ENCODE data around the gene CAMKK2.
"Not testable (repeated sequence)": the region's sequence is repeated elsewhere in the genome, so short reads cannot be mapped to it uniquely, and the experiment has no call there.

Gene CAMKK2

DNA sequence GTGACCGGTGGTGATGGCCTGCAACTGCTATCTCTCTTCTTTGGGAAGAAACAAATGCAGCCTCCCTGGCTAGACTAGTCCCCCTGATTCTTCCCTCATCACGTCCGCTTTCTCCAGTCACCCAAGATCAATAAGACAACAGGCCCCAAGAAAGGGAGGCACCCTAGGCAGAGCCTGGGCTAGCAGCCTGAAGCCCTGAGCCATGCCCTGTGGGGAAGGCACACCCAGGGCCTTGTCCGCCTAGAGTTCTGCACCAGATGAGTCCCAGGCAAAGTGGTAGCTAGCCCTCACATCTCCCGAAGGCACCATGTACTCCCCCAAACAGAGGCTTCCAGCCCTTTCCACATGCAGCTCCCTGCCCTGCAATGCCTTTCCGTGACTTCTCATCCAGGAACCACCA is 35.1 kb downstream of the CAMKK2 start:
- ChIA-PET CTCF (no interaction called here), POLR2A (no interaction called here)
- DNase-seq (ENCODE audit: extremely low spot score): no peak
- TF ChIP-seq ELF4 (IDR thresholded peaks at IDR 0.05) (no peak), FOXM1 (IDR thresholded peaks at IDR 0.05; ENCODE audit: borderline replicate concordance) (no peak), FOXA1 (IDR thresholded peaks at IDR 0.05) (no peak), SP1 (IDR thresholded peaks at IDR 0.05) (no peak), FOXK2 (IDR thresholded peaks at IDR 0.05) (no peak), ZNF384 (IDR thresholded peaks at IDR 0.05) (no peak), NFRKB (IDR thresholded peaks at IDR 0.05) (no peak), BHLHE40 (IDR thresholded peaks at IDR 0.05; ENCODE audit: borderline replicate concordance) (no peak), L3MBTL2 (conservative IDR thresholded peaks at IDR 0.05) (no peak), ARNT (IDR thresholded peaks at IDR 0.05) (no peak)

DNA sequence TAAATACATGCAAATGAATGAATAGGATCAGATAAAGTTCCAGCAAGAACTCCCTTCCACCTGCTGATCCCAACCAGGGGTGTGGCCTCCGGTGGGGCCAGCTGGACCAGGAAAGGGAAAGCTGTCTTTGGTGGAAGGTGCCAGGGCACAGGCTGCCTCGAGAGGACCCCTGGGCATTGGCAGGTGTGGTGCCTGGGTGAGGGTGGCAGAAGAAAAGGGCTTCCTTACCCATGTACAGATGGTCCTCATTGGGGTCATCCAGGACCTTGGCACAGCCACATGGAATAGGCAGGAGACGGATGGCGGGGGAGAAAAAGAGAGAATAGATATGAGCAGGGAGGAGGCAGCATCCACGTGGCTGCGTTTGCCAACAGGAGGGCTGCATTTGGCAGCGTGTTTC is 36.4 kb downstream of the CAMKK2 start:
- TF ChIP-seq CTBP1 (IDR thresholded peaks at IDR 0.05; ENCODE audit: borderline replicate concordance): no peak
- no peak for TF ChIP-seq ARNT (IDR thresholded peaks at IDR 0.05)
- TF ChIP-seq LEF1 (IDR thresholded peaks at IDR 0.05; ENCODE audit: borderline replicate concordance): no peak
- no peak for TF ChIP-seq L3MBTL2 (conservative IDR thresholded peaks at IDR 0.05)
- TF ChIP-seq BHLHE40 (IDR thresholded peaks at IDR 0.05; ENCODE audit: borderline replicate concordance): no peak
- TF ChIP-seq ELF4 (IDR thresholded peaks at IDR 0.05): no peak
- no peak for TF ChIP-seq SUZ12 (IDR thresholded peaks at IDR 0.05)
- no peak for TF ChIP-seq HDGF (IDR thresholded peaks at IDR 0.05; ENCODE audit: borderline replicate concordance)
- TF ChIP-seq ZNF384 (IDR thresholded peaks at IDR 0.05): no peak
- TF ChIP-seq, protein P1, sequence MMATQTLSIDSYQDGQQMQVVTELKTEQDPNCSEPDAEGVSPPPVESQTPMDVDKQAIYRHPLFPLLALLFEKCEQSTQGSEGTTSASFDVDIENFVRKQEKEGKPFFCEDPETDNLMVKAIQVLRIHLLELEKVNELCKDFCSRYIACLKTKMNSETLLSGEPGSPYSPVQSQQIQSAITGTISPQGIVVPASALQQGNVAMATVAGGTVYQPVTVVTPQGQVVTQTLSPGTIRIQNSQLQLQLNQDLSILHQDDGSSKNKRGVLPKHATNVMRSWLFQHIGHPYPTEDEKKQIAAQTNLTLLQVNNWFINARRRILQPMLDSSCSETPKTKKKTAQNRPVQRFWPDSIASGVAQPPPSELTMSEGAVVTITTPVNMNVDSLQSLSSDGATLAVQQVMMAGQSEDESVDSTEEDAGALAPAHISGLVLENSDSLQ (IDR thresholded peaks at IDR 0.05): no peak
- TF ChIP-seq TARDBP (IDR thresholded peaks at IDR 0.05): no peak
- TF ChIP-seq FOXK2 (IDR thresholded peaks at IDR 0.05): no peak
- no peak for TF ChIP-seq SP1 (IDR thresholded peaks at IDR 0.05)
- TF ChIP-seq FOXM1 (IDR thresholded peaks at IDR 0.05; ENCODE audit: borderline replicate concordance): no peak
- TF ChIP-seq FOXA1 (IDR thresholded peaks at IDR 0.05): no peak
- TF ChIP-seq NFRKB (IDR thresholded peaks at IDR 0.05): no peak
- ChIA-PET CTCF (no interaction called here), POLR2A (no interaction called here)
- DNase-seq (ENCODE audit: extremely low spot score): no peak

DNA sequence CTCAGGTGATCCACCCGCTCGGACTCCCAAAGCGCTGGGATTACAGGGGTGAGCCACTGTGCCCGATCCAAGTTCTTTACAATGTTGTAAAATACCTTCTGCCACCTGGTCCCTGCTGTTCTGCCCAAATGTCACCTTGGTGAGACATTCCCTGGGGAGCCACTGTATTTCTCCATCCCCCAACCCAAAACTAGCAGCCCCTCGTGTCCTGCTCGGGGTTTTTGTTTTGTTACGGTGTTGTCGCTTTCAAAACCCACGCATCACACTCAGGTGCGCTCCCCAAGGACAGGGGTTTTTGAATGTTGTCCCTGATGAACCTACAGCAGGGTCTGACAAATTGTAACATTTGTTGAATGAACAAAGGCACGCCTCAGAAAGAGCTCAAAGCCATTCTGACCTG is 37.4 kb downstream of the CAMKK2 start:
- ChIA-PET CTCF (no interaction called here), POLR2A (no interaction called here)
- TF ChIP-seq FOXK2 (IDR thresholded peaks at IDR 0.05): no peak
- TF ChIP-seq HDGF (IDR thresholded peaks at IDR 0.05; ENCODE audit: borderline replicate concordance): no peak
- no peak for TF ChIP-seq SP1 (IDR thresholded peaks at IDR 0.05)
- TF ChIP-seq LEF1 (IDR thresholded peaks at IDR 0.05; ENCODE audit: borderline replicate concordance): no peak
- no peak for TF ChIP-seq NFRKB (IDR thresholded peaks at IDR 0.05)
- TF ChIP-seq L3MBTL2 (conservative IDR thresholded peaks at IDR 0.05): no peak
- TF ChIP-seq, protein P1 (IDR thresholded peaks at IDR 0.05): no peak
- no peak for TF ChIP-seq FOXM1 (IDR thresholded peaks at IDR 0.05; ENCODE audit: borderline replicate concordance)
- no peak for TF ChIP-seq CTBP1 (IDR thresholded peaks at IDR 0.05; ENCODE audit: borderline replicate concordance)
- no peak for TF ChIP-seq BHLHE40 (IDR thresholded peaks at IDR 0.05; ENCODE audit: borderline replicate concordance)
- no peak for TF ChIP-seq FOXA1 (IDR thresholded peaks at IDR 0.05)
- TF ChIP-seq SUZ12 (IDR thresholded peaks at IDR 0.05): no peak
- TF ChIP-seq ARNT (IDR thresholded peaks at IDR 0.05): no peak
- TF ChIP-seq ZNF384 (IDR thresholded peaks at IDR 0.05): no peak
- TF ChIP-seq ELF4 (IDR thresholded peaks at IDR 0.05): no peak
- TF ChIP-seq TARDBP (IDR thresholded peaks at IDR 0.05): no peak
- no peak for DNase-seq (ENCODE audit: extremely low spot score)

DNA sequence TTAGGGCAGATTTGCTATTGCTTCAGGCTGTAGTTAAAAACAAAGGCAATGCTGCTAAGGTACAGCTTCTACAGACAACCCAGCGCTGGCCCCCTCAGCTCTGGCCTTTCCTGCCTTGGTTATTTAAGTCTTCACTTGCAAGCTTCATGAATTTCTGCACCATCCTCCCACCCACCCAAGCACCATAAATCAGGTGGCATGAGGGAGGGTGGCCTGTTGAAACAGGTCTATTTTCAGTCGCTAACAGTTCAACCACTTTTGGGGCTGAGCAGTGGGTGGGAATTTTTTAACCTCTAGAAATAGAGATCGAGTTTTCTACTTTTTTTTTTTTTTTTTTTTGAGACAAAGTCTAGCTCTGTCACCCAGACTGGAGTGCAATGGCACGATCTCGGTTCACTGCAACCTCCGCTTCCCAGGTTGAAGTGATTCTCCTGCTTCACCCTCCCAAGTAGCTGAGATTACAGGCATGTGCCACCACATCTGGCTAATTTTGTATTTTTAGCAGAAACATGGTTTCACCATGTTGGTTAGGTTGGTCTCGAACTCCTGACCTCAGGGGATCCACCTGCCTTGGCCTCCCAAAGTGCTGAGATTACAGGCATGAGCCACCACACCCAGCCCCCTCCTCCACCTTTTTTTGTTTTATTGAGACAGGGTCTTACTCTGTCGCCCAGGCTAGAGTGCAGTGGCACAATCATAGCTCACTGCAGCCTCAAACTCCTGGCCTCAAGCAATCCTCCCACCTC is 38.6 kb downstream of the CAMKK2 start:
- DNase-seq (ENCODE audit: extremely low spot score); CTCF ChIA-PET; POLR2A ChIA-PET: not testable (repeated sequence)

DNA sequence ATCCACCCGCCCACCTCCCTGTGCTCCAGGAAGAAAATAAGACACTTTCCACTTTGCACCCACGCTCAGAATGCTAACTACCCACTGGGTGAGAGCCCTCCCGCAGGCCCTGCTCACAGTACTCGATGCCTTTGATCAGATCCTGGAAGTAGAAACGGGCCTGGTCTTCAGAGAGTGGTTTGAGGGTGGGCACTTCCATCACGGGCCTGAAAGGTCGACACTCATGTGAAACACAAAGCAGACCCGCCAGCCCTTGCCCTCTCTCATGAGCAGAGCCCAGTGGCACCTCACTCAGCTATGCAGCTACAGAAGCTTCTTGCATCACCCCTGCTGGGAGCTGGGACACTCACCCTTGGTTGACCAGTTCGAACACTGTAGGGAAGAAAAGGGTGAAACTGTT is 41.1 kb downstream of the CAMKK2 start:
- TF ChIP-seq, protein P1 (IDR thresholded peaks at IDR 0.05): no peak
- no peak for TF ChIP-seq ELF4 (IDR thresholded peaks at IDR 0.05)
- TF ChIP-seq NFRKB (IDR thresholded peaks at IDR 0.05): no peak
- no peak for DNase-seq (ENCODE audit: extremely low spot score)
- POLR2A ChIA-PET: no interaction called here
- CTCF ChIA-PET: no interaction called here

DNA sequence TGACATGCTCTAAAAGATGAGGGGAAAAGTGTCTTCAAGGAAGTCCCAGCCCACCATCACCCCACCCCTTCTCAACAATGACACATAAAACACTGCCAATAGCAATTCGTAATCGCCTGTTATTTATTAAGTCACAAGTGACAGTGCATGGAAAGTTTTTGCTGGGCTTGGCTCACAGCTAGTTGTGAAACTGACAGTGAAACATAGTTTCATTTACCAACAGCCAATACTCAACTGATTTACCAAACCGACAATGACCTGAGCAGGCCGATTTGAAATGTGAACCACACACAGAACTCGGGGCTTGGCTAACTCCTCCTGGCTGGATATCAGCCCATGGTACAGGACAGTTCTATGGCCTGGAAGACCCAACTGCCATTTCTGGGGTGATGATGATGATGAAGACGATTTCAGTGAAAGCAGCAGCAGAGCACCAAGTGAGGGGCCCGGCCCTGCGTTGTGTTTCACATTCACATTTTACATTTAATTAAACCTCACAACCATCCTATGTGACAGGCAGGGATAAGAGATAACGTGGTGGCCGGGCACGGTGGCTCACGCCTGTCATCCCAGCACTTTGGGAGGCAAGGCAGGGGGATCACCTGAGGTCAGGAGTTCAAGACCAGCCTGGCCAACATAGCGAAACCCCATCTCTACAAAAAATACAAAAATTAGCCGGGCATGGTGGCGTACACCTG is 42.7 kb downstream of the CAMKK2 start:
- ChIA-PET CTCF (no interaction called here), POLR2A (no interaction called here)
- TF ChIP-seq ARNT (IDR thresholded peaks at IDR 0.05): no peak
- TF ChIP-seq, protein P1 (IDR thresholded peaks at IDR 0.05): no peak
- no peak for TF ChIP-seq SP1 (IDR thresholded peaks at IDR 0.05)
- TF ChIP-seq NFRKB (IDR thresholded peaks at IDR 0.05): no peak
- no peak for TF ChIP-seq HDGF (IDR thresholded peaks at IDR 0.05; ENCODE audit: borderline replicate concordance)
- TF ChIP-seq TARDBP (IDR thresholded peaks at IDR 0.05): no peak
- TF ChIP-seq SUZ12 (IDR thresholded peaks at IDR 0.05): no peak
- no peak for TF ChIP-seq CTBP1 (IDR thresholded peaks at IDR 0.05; ENCODE audit: borderline replicate concordance)
- no peak for TF ChIP-seq ZNF384 (IDR thresholded peaks at IDR 0.05)
- TF ChIP-seq BHLHE40 (IDR thresholded peaks at IDR 0.05; ENCODE audit: borderline replicate concordance): no peak
- no peak for TF ChIP-seq FOXM1 (IDR thresholded peaks at IDR 0.05; ENCODE audit: borderline replicate concordance)
- no peak for TF ChIP-seq FOXA1 (IDR thresholded peaks at IDR 0.05)
- TF ChIP-seq FOXK2 (IDR thresholded peaks at IDR 0.05): no peak
- DNase-seq (ENCODE audit: extremely low spot score): no peak

Measured in HEK293T (cell line).